Liver (tissue), 9 donors: ENCODE measurements around the gene DMRTB1. TPM values are rescaled to one million over a fixed set of nuclear protein-coding genes. Genes with fewer than 3 reads are reported as not detected.

Experiments
- DNase-seq: peaks from one replicate; pipeline ENCODE4 v3.0.0-alpha.2; 2017; ENCODE audit warnings: low spot score
- H3K27ac ChIP-seq, 2 donors: one replicate each; pipeline ENCODE4 v1.7.0; 2013; ENCODE audit warnings: inconsistent platforms in 2 of 2, low read length in 2 of 2, control low read depth in 1 of 2, low read depth in 1 of 2, mild to moderate bottlenecking in 1 of 2
- H3K27me3 ChIP-seq, 4 donors: one replicate each; pipeline versions ENCODE4 v1.6.1 to v1.7.0; 2013; ENCODE audit warnings: low read length in 3 of 4, inconsistent platforms in 1 of 4, mild to moderate bottlenecking in 1 of 4, moderate library complexity in 1 of 4; ENCODE audit not compliant: control insufficient read depth in 4 of 4, insufficient read depth in 4 of 4
- H3K36me3 ChIP-seq, 4 donors: one replicate each; pipeline versions ENCODE4 v1.6.1 to v1.7.0; 2013; ENCODE audit warnings: low read length in 3 of 4, mild to moderate bottlenecking in 3 of 4, low read depth in 1 of 4, moderate library complexity in 1 of 4; ENCODE audit not compliant: control insufficient read depth in 4 of 4, insufficient read depth in 3 of 4
- H3K4me1 ChIP-seq, 4 donors: one replicate each; pipeline versions ENCODE4 v1.6.1 to v1.7.0; 2013; ENCODE audit warnings: low read length in 3 of 4, mild to moderate bottlenecking in 3 of 4, moderate library complexity in 1 of 4; ENCODE audit not compliant: control insufficient read depth in 4 of 4, insufficient read depth in 4 of 4
- H3K4me3 ChIP-seq, 3 donors: one replicate each; pipeline versions ENCODE4 v1.6.1 to v1.7.0; 2013; ENCODE audit warnings: low read length in 3 of 3, control low read depth in 1 of 3, low read depth in 1 of 3, mild to moderate bottlenecking in 1 of 3
- H3K9ac ChIP-seq, 2 donors: one replicate each; pipeline ENCODE4 v1.7.0; 2013; ENCODE audit warnings: low read length in 2 of 2, mild to moderate bottlenecking in 2 of 2, moderate library complexity in 2 of 2, control low read depth in 1 of 2, low read depth in 1 of 2
- H3K9me3 ChIP-seq, 4 donors: one replicate each; pipeline versions ENCODE4 v1.6.1 to v1.7.0; 2013; ENCODE audit warnings: low read length in 3 of 4; ENCODE audit not compliant: control insufficient read depth in 4 of 4
- CTCF ChIP-seq: fragments of 150-350 bp; IDR thresholded peaks from 2 replicates; pipeline ENCODE4 v1.5.1; 2017; ENCODE audit warnings: improper control_type of control experiment, low read depth, low read length; ENCODE audit not compliant: missing input control
- EGR1 ChIP-seq, 2 donors: IDR thresholded peaks; 2 replicates each; pipeline ENCODE4 v1.6.1; 2016 to 2018; ENCODE audit warnings: antibody characterized with exemption in 2 of 2, low read depth in 2 of 2
- FOXA2 ChIP-seq: IDR thresholded peaks from 2 replicates; pipeline ENCODE4 v1.6.1; 2016; ENCODE audit warnings: antibody characterized with exemption
- GABPA ChIP-seq, 2 donors: IDR thresholded peaks in 1 of 2; conservative IDR thresholded peaks in 1 of 2; 2 replicates each; pipeline ENCODE4 v1.6.1; 2016; ENCODE audit warnings: antibody characterized with exemption in 2 of 2, mild to moderate bottlenecking in 1 of 2, moderate library complexity in 1 of 2
- HNF4G ChIP-seq: IDR thresholded peaks from 2 replicates; pipeline ENCODE4 v1.6.1; 2016; ENCODE audit warnings: antibody characterized with exemption
- JUND ChIP-seq, 2 donors: IDR thresholded peaks; 2 replicates each; pipeline ENCODE4 v1.6.1; 2016; ENCODE audit warnings: antibody characterized with exemption in 2 of 2
- MAX ChIP-seq: IDR thresholded peaks from 2 replicates; pipeline ENCODE4 v1.6.1; 2016; ENCODE audit warnings: antibody characterized with exemption
- NR2F2 ChIP-seq: IDR thresholded peaks from 2 replicates; pipeline ENCODE4 v1.6.1; 2016; ENCODE audit warnings: antibody characterized with exemption
- RAD21 ChIP-seq, 2 donors: IDR thresholded peaks; 2 replicates each; pipeline ENCODE4 v1.6.1; 2016; ENCODE audit warnings: antibody characterized with exemption in 2 of 2, mild to moderate bottlenecking in 2 of 2
- RXRA ChIP-seq, 2 donors: IDR thresholded peaks; 2 replicates each; pipeline ENCODE4 v1.6.1; 2017 to 2018; ENCODE audit warnings: antibody characterized with exemption in 2 of 2, mild to moderate bottlenecking in 1 of 2
- SP1 ChIP-seq: IDR thresholded peaks from 2 replicates; pipeline ENCODE4 v1.6.1; 2018; ENCODE audit warnings: antibody characterized with exemption, mild to moderate bottlenecking
- TAF1 ChIP-seq: conservative IDR thresholded peaks from 2 replicates; pipeline ENCODE4 v1.6.1; 2016; ENCODE audit warnings: antibody characterized with exemption, mild to moderate bottlenecking
- YY1 ChIP-seq: IDR thresholded peaks from 2 replicates; pipeline ENCODE4 v1.6.1; 2016; ENCODE audit warnings: antibody characterized with exemption, mild to moderate bottlenecking
- WGBS: extraction: QIAGEN DNeasy Blood & Tissue Kit; methylation state at CpG from one replicate; pipeline ENCODE4 v1.1.7; 2013; 5-methylcytosine and 5-hydroxymethylcytosine counted together
- polyA plus RNA-seq, 2 donors: library from polyadenylated mRNA; stranded (reverse) in 1 of 2; unstranded in 1 of 2; fragments of 200-250 nt in 1 of 2; fragments of >200 nt in 1 of 2; fragmentation: Nextera tagmentation in 1 of 2; extraction: Ambion mirVana in 1 of 2; gene quantifications; one replicate each; pipeline versions ENCODE4 v1.2.1 to v1.2.3, GENCODE V29; 2013 to 2015
- total RNA-seq, 2 donors: library from RNA; depleted of rRNA; stranded (reverse); fragments of >200 nt; gene quantifications; one replicate each; pipeline ENCODE4 v1.2.3, GENCODE V29; 2014
- TF ChIP-seq, protein P1 (sequence below): IDR thresholded peaks from 2 replicates; pipeline ENCODE4 v1.6.1; 2016; ENCODE audit warnings: antibody characterized with exemption
- TF ChIP-seq, protein P2 (sequence below): IDR thresholded peaks from 2 replicates; pipeline ENCODE4 v1.6.1; 2016; ENCODE audit warnings: antibody characterized with exemption, mild to moderate bottlenecking
- TF ChIP-seq, protein P3 (sequence below): IDR thresholded peaks from 2 replicates; pipeline ENCODE4 v1.6.1; 2016; ENCODE audit warnings: antibody characterized with exemption
- donor health status: healthy.
- donor health status: healthy.
- donor health status: healthy.
- donor health status: healthy.
- donor health status: healthy.

The DMRTB1 gene
- total and polyA plus RNA-seq, 4 donors, result not detected

DNA sequence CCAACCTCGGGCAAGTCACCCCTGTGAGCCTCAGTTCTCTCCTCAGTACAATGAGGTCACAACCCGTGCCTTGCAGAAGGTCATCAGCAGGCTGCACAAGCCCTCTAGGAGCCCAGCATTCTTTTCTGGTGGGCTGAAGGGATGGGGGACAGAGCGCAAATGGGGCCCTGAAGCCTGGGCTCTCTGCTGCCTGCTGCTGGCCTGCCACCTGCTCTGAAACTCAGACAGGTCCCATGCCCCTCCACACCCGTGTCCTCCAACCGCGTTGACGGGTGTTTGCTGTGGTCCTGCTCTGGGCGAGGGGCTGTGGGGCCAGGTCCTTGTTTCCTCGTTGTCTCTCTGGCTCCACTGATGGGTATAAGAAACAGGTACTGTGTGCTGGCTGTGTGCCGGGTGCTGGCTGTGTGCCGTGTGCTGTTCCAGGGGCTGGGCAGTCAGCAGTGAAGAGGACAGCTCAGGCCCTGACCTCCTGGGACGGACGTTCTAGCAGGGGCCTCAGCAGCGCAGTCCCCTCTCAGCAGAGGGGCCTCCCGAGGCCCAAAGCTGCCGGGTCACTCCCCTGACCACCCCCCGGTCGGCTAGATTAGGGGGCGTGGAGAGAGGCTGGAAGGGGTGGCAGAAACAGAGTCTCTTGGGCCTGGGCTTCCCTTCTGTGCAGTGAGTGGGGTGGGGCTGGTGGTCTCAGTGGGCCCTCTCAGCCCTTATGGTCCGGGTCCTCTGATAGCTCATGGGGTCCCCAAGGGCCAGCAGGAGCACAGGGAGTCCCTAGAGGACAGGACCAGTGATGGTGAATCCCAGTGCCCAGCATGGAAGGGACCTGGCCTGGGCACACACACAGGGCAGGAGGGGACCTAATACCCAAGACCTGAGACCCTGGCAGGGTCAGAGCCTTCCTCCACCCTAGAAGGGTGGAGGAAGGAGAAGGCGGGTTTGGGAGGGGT, 42.1 kb downstream of the DMRTB1 start:
- DNase-seq, result no peak
- Histone ChIP-seq H3K9me3 (no peaks in the 10 kb centered on the region), H3K4me1 (no peaks in the 10 kb centered on the region), H3K27ac (no peak overlapping the region), H3K4me3 (no peak overlapping the region), H3K27me3 (no peaks in the 10 kb centered on the region), H3K9ac (no peak overlapping the region), H3K36me3 (no peaks in the 10 kb centered on the region)
- TF ChIP-seq MAX (no peak), JUND (IDR thresholded peaks at IDR 0.05) (no peak), FOXA2 (no peak), YY1 (no peak), HNF4G (no peak), TAF1 (no peak), CTCF (no peak), NR2F2 (no peak), RXRA (IDR thresholded peaks at IDR 0.05) (no peak), GABPA (IDR thresholded peaks at IDR 0.05 in 1 of 2, conservative IDR thresholded peaks at IDR 0.05 in 1 of 2) (no peak), RAD21 (IDR thresholded peaks at IDR 0.05) (no peak), EGR1 (IDR thresholded peaks at IDR 0.05; ENCODE audit: low read depth in 2 of 2) (no peak), SP1 (no peak)
- TF ChIP-seq, protein P1, sequence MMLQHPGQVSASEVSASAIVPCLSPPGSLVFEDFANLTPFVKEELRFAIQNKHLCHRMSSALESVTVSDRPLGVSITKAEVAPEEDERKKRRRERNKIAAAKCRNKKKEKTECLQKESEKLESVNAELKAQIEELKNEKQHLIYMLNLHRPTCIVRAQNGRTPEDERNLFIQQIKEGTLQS, result no peak
- TF ChIP-seq, protein P2, sequence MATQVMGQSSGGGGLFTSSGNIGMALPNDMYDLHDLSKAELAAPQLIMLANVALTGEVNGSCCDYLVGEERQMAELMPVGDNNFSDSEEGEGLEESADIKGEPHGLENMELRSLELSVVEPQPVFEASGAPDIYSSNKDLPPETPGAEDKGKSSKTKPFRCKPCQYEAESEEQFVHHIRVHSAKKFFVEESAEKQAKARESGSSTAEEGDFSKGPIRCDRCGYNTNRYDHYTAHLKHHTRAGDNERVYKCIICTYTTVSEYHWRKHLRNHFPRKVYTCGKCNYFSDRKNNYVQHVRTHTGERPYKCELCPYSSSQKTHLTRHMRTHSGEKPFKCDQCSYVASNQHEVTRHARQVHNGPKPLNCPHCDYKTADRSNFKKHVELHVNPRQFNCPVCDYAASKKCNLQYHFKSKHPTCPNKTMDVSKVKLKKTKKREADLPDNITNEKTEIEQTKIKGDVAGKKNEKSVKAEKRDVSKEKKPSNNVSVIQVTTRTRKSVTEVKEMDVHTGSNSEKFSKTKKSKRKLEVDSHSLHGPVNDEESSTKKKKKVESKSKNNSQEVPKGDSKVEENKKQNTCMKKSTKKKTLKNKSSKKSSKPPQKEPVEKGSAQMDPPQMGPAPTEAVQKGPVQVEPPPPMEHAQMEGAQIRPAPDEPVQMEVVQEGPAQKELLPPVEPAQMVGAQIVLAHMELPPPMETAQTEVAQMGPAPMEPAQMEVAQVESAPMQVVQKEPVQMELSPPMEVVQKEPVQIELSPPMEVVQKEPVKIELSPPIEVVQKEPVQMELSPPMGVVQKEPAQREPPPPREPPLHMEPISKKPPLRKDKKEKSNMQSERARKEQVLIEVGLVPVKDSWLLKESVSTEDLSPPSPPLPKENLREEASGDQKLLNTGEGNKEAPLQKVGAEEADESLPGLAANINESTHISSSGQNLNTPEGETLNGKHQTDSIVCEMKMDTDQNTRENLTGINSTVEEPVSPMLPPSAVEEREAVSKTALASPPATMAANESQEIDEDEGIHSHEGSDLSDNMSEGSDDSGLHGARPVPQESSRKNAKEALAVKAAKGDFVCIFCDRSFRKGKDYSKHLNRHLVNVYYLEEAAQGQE, result no peak
- TF ChIP-seq, protein P3, sequence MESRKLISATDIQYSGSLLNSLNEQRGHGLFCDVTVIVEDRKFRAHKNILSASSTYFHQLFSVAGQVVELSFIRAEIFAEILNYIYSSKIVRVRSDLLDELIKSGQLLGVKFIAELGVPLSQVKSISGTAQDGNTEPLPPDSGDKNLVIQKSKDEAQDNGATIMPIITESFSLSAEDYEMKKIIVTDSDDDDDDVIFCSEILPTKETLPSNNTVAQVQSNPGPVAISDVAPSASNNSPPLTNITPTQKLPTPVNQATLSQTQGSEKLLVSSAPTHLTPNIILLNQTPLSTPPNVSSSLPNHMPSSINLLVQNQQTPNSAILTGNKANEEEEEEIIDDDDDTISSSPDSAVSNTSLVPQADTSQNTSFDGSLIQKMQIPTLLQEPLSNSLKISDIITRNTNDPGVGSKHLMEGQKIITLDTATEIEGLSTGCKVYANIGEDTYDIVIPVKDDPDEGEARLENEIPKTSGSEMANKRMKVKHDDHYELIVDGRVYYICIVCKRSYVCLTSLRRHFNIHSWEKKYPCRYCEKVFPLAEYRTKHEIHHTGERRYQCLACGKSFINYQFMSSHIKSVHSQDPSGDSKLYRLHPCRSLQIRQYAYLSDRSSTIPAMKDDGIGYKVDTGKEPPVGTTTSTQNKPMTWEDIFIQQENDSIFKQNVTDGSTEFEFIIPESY, result no peak
- 56% methylated on average over 21 of the region's 21 CpGs for WGBS
